ENCODE data around the gene CDK5RAP1.
"Not testable (repeated sequence)": the region's sequence is repeated elsewhere in the genome, so short reads cannot be mapped to it uniquely, and the experiment has no call there.

The CDK5RAP1 gene

GRCh38 chr20:33423141-33423834 lies 22.0 kb upstream of the CDK5RAP1 start:
- DNase-seq (ENCODE audit: low read depth in 2 of 3, low spot score in 1 of 3), result no peak

GRCh38 chr20:33419140-33419974 lies 18.0 kb upstream of the CDK5RAP1 start:
- no peak for DNase-seq (ENCODE audit: low read depth in 2 of 3, low spot score in 1 of 3)

GRCh38 chr20:33418033-33418432 lies 16.7 kb upstream of the CDK5RAP1 start:
- no peak for DNase-seq (ENCODE audit: low read depth in 2 of 3, low spot score in 1 of 3)

- no peak for DNase-seq (ENCODE audit: low read depth in 2 of 3, low spot score in 1 of 3)
Measured at GRCh38 chr20:33415948-33416347, 14.6 kb upstream of the CDK5RAP1 start.

- no peak for DNase-seq (ENCODE audit: low read depth in 2 of 3, low spot score in 1 of 3)
Measured at GRCh38 chr20:33412484-33412838, 11.1 kb upstream of the CDK5RAP1 start.

- no peak for DNase-seq (ENCODE audit: low read depth in 2 of 3, low spot score in 1 of 3)
Measured at GRCh38 chr20:33411711-33412483, 10.6 kb upstream of the CDK5RAP1 start.

- no peak for DNase-seq (ENCODE audit: low read depth in 2 of 3, low spot score in 1 of 3)
Measured at GRCh38 chr20:33411242-33411641, 9.9 kb upstream of the CDK5RAP1 start.

GRCh38 chr20:33410081-33410742 lies 8.9 kb upstream of the CDK5RAP1 start:
- DNase-seq (ENCODE audit: low read depth in 2 of 3, low spot score in 1 of 3), result no peak

GRCh38 chr20:33408716-33409654 lies 7.7 kb upstream of the CDK5RAP1 start:
- DNase-seq (ENCODE audit: low read depth in 2 of 3, low spot score in 1 of 3), result no peak

GRCh38 chr20:33408313-33408712 lies 7.0 kb upstream of the CDK5RAP1 start:
- DNase-seq (ENCODE audit: low read depth in 2 of 3, low spot score in 1 of 3), result no peak

- no peak for DNase-seq (ENCODE audit: low read depth in 2 of 3, low spot score in 1 of 3)
Measured at GRCh38 chr20:33407796-33408195, 6.5 kb upstream of the CDK5RAP1 start.

- no peak for DNase-seq (ENCODE audit: low read depth in 2 of 3, low spot score in 1 of 3)
Measured at GRCh38 chr20:33407251-33407650, 5.9 kb upstream of the CDK5RAP1 start.

- no peak for DNase-seq (ENCODE audit: low read depth in 2 of 3, low spot score in 1 of 3)
Measured at GRCh38 chr20:33404281-33404680, 3.0 kb upstream of the CDK5RAP1 start.

- no peak for DNase-seq (ENCODE audit: low read depth in 2 of 3, low spot score in 1 of 3)
Measured at GRCh38 chr20:33401921-33402369, 626 bp upstream of the CDK5RAP1 start.

GRCh38 chr20:33400812-33401183 lies 521 bp downstream of the CDK5RAP1 start:
- DNase-seq (ENCODE audit: low read depth in 2 of 3, low spot score in 1 of 3), result no peak

GRCh38 chr20:33399924-33400323 lies 1.4 kb downstream of the CDK5RAP1 start:
- no peak for DNase-seq (ENCODE audit: low read depth in 2 of 3, low spot score in 1 of 3)

GRCh38 chr20:33394718-33395117 lies 6.6 kb downstream of the CDK5RAP1 start:
- DNase-seq (ENCODE audit: low read depth in 2 of 3, low spot score in 1 of 3), result no peak

- DNase-seq (ENCODE audit: low read depth in 2 of 3, low spot score in 1 of 3), result no peak
Measured at GRCh38 chr20:33393609-33394008, 7.7 kb downstream of the CDK5RAP1 start.

- no peak for DNase-seq (ENCODE audit: low read depth in 2 of 3, low spot score in 1 of 3)
Measured at GRCh38 chr20:33391722-33392415, 9.4 kb downstream of the CDK5RAP1 start.

GRCh38 chr20:33389326-33389725 lies 12.0 kb downstream of the CDK5RAP1 start:
- DNase-seq (ENCODE audit: low read depth in 2 of 3, low spot score in 1 of 3), result not testable (repeated sequence)

All from stimulated activated CD4-positive, alpha-beta T cell treated with anti-CD3 and anti-CD28 coated beads, Interleukin-12 subunit alpha, Interleukin-12 subunit beta, amount 100 ng/mL, for 48 hours (primary cell).